Pancreas (tissue), 8 donors: ENCODE measurements around the gene PLAC8L1. TPM values are rescaled to one million over a fixed set of nuclear protein-coding genes. Genes with fewer than 3 reads are reported as not detected.

Source experiments
- polyA plus RNA-seq, 2 donors: library from polyadenylated mRNA; stranded (reverse); fragments of 200-250 nt; gene quantifications; one replicate each; pipeline ENCODE4 v1.2.3, GENCODE V29; 2013
- total RNA-seq, 6 donors: library from RNA; stranded (reverse); fragmentation: NEBNext Ultra II Directional in 4 of 6; extraction: Animal tissue kit (Norgen Biotek cat#: 25700) in 4 of 6; gene quantifications; one replicate each; pipeline versions ENCODE4 v1.2.1 to v1.2.4, GENCODE V29; 2021 to 2023
- donor health status: healthy with polysubstance abuse.
- donor health status: DM: no; HTN: no; CAD: no; lungs with moderate emphysema.
- donor health status: DM: no; HTN: no; CAD: no.
- donor health status: Bipolar disorder and iron deficiency.
- donor health status: DM: yes; HTN: yes; CAD: no.
- donor health status: DM: no; HTN: no; CAD: no.
- donor health status: DM: no; HTN: no; CAD: no.
- donor health status: DM: yes; HTN: yes; CAD: no.

PLAC8L1 gene
- total and polyA plus RNA-seq, 8 donors, result 0.31 to 0.87 (median 0.55) TPM; not detected in 2

Other genes starting within 250 kb of the PLAC8L1 start
- gene GRXCR2, start 232.6 kb downstream of the PLAC8L1 start, total RNA-seq, result under 1 TPM in 1 of 6 donors, not detected in 5; 0.12 TPM
- gene GRXCR2, start 232.6 kb downstream of the PLAC8L1 start, polyA plus RNA-seq, result not detected
- gene SH3RF2, start 169.0 kb downstream of the PLAC8L1 start, total RNA-seq, result 10 to 100 TPM in 5 of 6 donors, 1 to 10 TPM in 1; 6.3 to 18.0 (median 12.8) TPM
- 10 to 100 TPM; 10.3 to 22.4 TPM for gene SH3RF2, start 169.0 kb downstream of the PLAC8L1 start, polyA plus RNA-seq
- 10 to 100 TPM; 39.7 to 66.2 (median 60.0) TPM for gene LARS1, start 77.1 kb upstream of the PLAC8L1 start, total RNA-seq
- gene LARS1, start 77.1 kb upstream of the PLAC8L1 start, polyA plus RNA-seq, result 10 to 100 TPM; 29.8 to 64.3 TPM
- 1 to 10 TPM; 3.3 to 8.9 (median 5.8) TPM for gene RBM27, start 98.0 kb upstream of the PLAC8L1 start, total RNA-seq
- gene RBM27, start 98.0 kb upstream of the PLAC8L1 start, polyA plus RNA-seq, result 1 to 10 TPM; 3.1 to 4.1 TPM
- not detected for gene POU4F3, start 233.3 kb upstream of the PLAC8L1 start, total RNA-seq
- gene POU4F3, start 233.3 kb upstream of the PLAC8L1 start, polyA plus RNA-seq, result not detected